CD4-positive, CD25-positive, alpha-beta regulatory T cell (primary cell): Measurements from ENCODE around the gene NPRL2. TPM values are rescaled to one million over a fixed set of nuclear protein-coding genes. Genes with fewer than 3 reads are reported as not detected.

Experiments used
- ATAC-seq, 2 donors: fragments of 150-1000 bp; cut with Tn5 transposase; one replicate each; pipeline ENCODE4 v1.10.0; 2021; ENCODE audit warnings: low read depth in 2 of 2, moderate number of reproducible peaks in 2 of 2, moderate library complexity in 1 of 2
- DNase-seq, 3 donors: peaks; one replicate each; pipeline versions ENCODE4 v3.0.0 to v3.0.0-alpha.2; 2012 to 2022; ENCODE audit warnings: mixed read lengths in 1 of 3
- H3K27ac ChIP-seq: one replicate; pipeline ENCODE4 v1.7.0; 2013; ENCODE audit warnings: mild to moderate bottlenecking, low read length; ENCODE audit not compliant: insufficient read depth, poor library complexity, severe bottlenecking
- H3K27me3 ChIP-seq: one replicate; pipeline ENCODE4 v1.7.0; 2013; ENCODE audit warnings: low read length; ENCODE audit not compliant: control insufficient read depth, insufficient read depth
- H3K36me3 ChIP-seq: one replicate; pipeline ENCODE4 v1.7.0; 2013; ENCODE audit warnings: mild to moderate bottlenecking, low read length, moderate library complexity; ENCODE audit not compliant: control insufficient read depth, insufficient read depth
- H3K4me1 ChIP-seq: 2 replicates; pipeline ENCODE4 v1.7.0; 2013; ENCODE audit warnings: mild to moderate bottlenecking, low read length; ENCODE audit not compliant: insufficient read depth, control insufficient read depth, poor library complexity, severe bottlenecking
- H3K4me3 ChIP-seq: one replicate; pipeline ENCODE4 v1.7.0; 2013; ENCODE audit warnings: low read depth, mild to moderate bottlenecking, low read length, moderate library complexity
- H3K9me3 ChIP-seq, 2 experiments: 1 replicate in 1 of 2; 2 replicates in 1 of 2; pipeline ENCODE4 v1.7.0; 2013; ENCODE audit warnings: low read length in 2 of 2, mild to moderate bottlenecking in 1 of 2, moderate library complexity in 1 of 2; ENCODE audit not compliant: control insufficient read depth in 2 of 2
- H3K27ac Mint-ChIP-seq, 3 donors: one replicate each; pipeline ENCODE4 v1.8.0; 2020 to 2022; ENCODE audit warnings: mild to moderate bottlenecking in 3 of 3, mixed read lengths in 3 of 3, moderate library complexity in 2 of 3
- H3K27me3 Mint-ChIP-seq: one replicate; pipeline ENCODE4 v1.8.0; 2022; ENCODE audit warnings: mild to moderate bottlenecking, mixed read lengths
- H3K36me3 Mint-ChIP-seq: one replicate; pipeline ENCODE4 v1.8.0; 2020; ENCODE audit warnings: mixed read lengths
- H3K4me1 Mint-ChIP-seq, 4 donors: one replicate each; pipeline ENCODE4 v1.8.0; 2020 to 2022; ENCODE audit warnings: mixed read lengths in 4 of 4, mild to moderate bottlenecking in 1 of 4
- H3K4me3 Mint-ChIP-seq, 4 donors: one replicate each; pipeline ENCODE4 v1.8.0; 2020 to 2022; ENCODE audit warnings: mild to moderate bottlenecking in 4 of 4, mixed read lengths in 4 of 4, moderate library complexity in 3 of 4
- H3K9me3 Mint-ChIP-seq, 7 donors: one replicate each; pipeline ENCODE4 v1.8.0; 2020 to 2022; ENCODE audit warnings: mixed read lengths in 7 of 7, mild to moderate bottlenecking in 3 of 7, moderate library complexity in 2 of 7
- polyA plus RNA-seq, 4 donors: library from polyadenylated mRNA; unstranded; fragments of 300-500 nt; fragmentation: Illumina TruSeq; gene quantifications; one replicate each; pipeline ENCODE4 v1.2.3, GENCODE V29; 2021
- total RNA-seq: library from RNA; stranded (reverse); gene quantifications from one replicate; pipeline ENCODE4 v1.2.3, GENCODE V29; 2022

NPRL2 gene
- total and polyA plus RNA-seq, 5 donors from 2014 or later = 30.1 to 51.8 (median 48.2) TPM

GRCh38 chr3:50378757-50379156 is 28.2 kb upstream of the NPRL2 start:
- Histone ChIP-seq H3K9me3 (no peaks in the 10 kb centered on the region), H3K36me3 (no peaks in the 10 kb centered on the region), H3K27ac (no peak overlapping the region), H3K27me3 (no peaks in the 10 kb centered on the region), H3K4me1 (no peaks in the 10 kb centered on the region), H3K4me3 (no peak overlapping the region)
- H3K27ac Mint-ChIP-seq = no peak overlapping the region
- no peaks in the 10 kb centered on the region for H3K36me3 Mint-ChIP-seq
- H3K4me3 Mint-ChIP-seq = no peak overlapping the region
- peaks cover 5% of the 10 kb centered on the region for H3K27me3 Mint-ChIP-seq
- H3K4me1 Mint-ChIP-seq = no peaks in the 10 kb centered on the region
- ATAC-seq (no peak), DNase-seq (no peak)
- H3K9me3 Mint-ChIP-seq = peaks cover 0 to 2% (median 0%) of the 10 kb centered on the region in 7 donors

- Mint-ChIP-seq H3K9me3 (peaks cover 0 to 2% (median 0%) of the 10 kb centered on the region in 7 donors), H3K4me1 (peaks cover 0 to 3% (median 0%) of the 10 kb centered on the region in 4 donors), H3K36me3 (no peaks in the 10 kb centered on the region), H3K27me3 (peaks cover 5% of the 10 kb centered on the region), H3K4me3 (no peak overlapping the region), H3K27ac (no peak overlapping the region)
- peaks cover 3% of the 10 kb centered on the region for H3K4me1 ChIP-seq
- no peaks in the 10 kb centered on the region for H3K9me3 ChIP-seq
- no peak overlapping the region for H3K27ac ChIP-seq
- H3K4me3 ChIP-seq = no peak overlapping the region
- H3K27me3 ChIP-seq = no peaks in the 10 kb centered on the region
- no peak for ATAC-seq
- DNase-seq = no peak
- H3K36me3 ChIP-seq = no peaks in the 10 kb centered on the region
These were observed 27.4 kb upstream of the NPRL2 start for GRCh38 chr3:50378024-50378423.

- H3K4me1 ChIP-seq = peaks cover 3% of the 10 kb centered on the region
- Mint-ChIP-seq H3K27ac (peak overlapping the region in 1 of 3 donors; percentile 35), H3K27me3 (peaks cover 17% of the 10 kb centered on the region), H3K4me1 (peaks cover 0 to 8% (median 0%) of the 10 kb centered on the region in 4 donors), H3K9me3 (peaks cover 0 to 4% (median 0%) of the 10 kb centered on the region in 7 donors), H3K36me3 (no peaks in the 10 kb centered on the region), H3K4me3 (no peak overlapping the region)
- no peak for DNase-seq
- ATAC-seq = no peak
- H3K27me3 ChIP-seq = no peaks in the 10 kb centered on the region
- no peaks in the 10 kb centered on the region for H3K36me3 ChIP-seq
- H3K27ac ChIP-seq = no peak overlapping the region
- no peak overlapping the region for H3K4me3 ChIP-seq
- no peaks in the 10 kb centered on the region for H3K9me3 ChIP-seq
These were observed 24.8 kb upstream of the NPRL2 start for GRCh38 chr3:50375258-50375931.

- Mint-ChIP-seq H3K4me3 (no peak overlapping the region), H3K36me3 (no peaks in the 10 kb centered on the region), H3K9me3 (peaks cover 0 to 4% (median 0%) of the 10 kb centered on the region in 7 donors), H3K27ac (no peak overlapping the region), H3K4me1 (peaks cover 0 to 8% (median 0%) of the 10 kb centered on the region in 4 donors), H3K27me3 (peaks cover 17% of the 10 kb centered on the region)
- Histone ChIP-seq H3K27ac (no peak overlapping the region), H3K27me3 (no peaks in the 10 kb centered on the region), H3K36me3 (no peaks in the 10 kb centered on the region), H3K4me3 (no peak overlapping the region), H3K4me1 (peaks cover 3% of the 10 kb centered on the region), H3K9me3 (no peaks in the 10 kb centered on the region)
- DNase-seq (no peak), ATAC-seq (no peak)
These were observed 24.0 kb upstream of the NPRL2 start for GRCh38 chr3:50374363-50375257.

GRCh38 chr3:50373146-50374051 is 22.8 kb upstream of the NPRL2 start:
- Mint-ChIP-seq H3K27ac (peak overlapping the region in 1 of 3 donors; percentile 56), H3K36me3 (no peaks in the 10 kb centered on the region), H3K4me1 (peaks cover 0 to 17% (median 0%) of the 10 kb centered on the region in 4 donors), H3K4me3 (no peak overlapping the region), H3K27me3 (peaks cover 17% of the 10 kb centered on the region), H3K9me3 (peaks cover 0 to 4% (median 0%) of the 10 kb centered on the region in 7 donors)
- no peak overlapping the region for H3K27ac ChIP-seq
- H3K27me3 ChIP-seq = no peaks in the 10 kb centered on the region
- H3K36me3 ChIP-seq = no peaks in the 10 kb centered on the region
- no peak for ATAC-seq
- no peaks in the 10 kb centered on the region for H3K9me3 ChIP-seq
- H3K4me1 ChIP-seq = peaks cover 3% of the 10 kb centered on the region
- no peak for DNase-seq
- no peak overlapping the region for H3K4me3 ChIP-seq

- no peak overlapping the region for H3K4me3 ChIP-seq
- Mint-ChIP-seq H3K36me3 (no peaks in the 10 kb centered on the region), H3K27ac (no peak overlapping the region), H3K9me3 (peaks cover 0 to 4% (median 0%) of the 10 kb centered on the region in 7 donors), H3K4me1 (peaks cover 0 to 22% (median under 1%) of the 10 kb centered on the region in 4 donors), H3K27me3 (peaks cover 17% of the 10 kb centered on the region), H3K4me3 (no peak overlapping the region)
- H3K4me1 ChIP-seq = peaks cover 7% of the 10 kb centered on the region
- no peaks in the 10 kb centered on the region for H3K27me3 ChIP-seq
- H3K9me3 ChIP-seq = no peaks in the 10 kb centered on the region
- H3K36me3 ChIP-seq = no peaks in the 10 kb centered on the region
- H3K27ac ChIP-seq = no peak overlapping the region
- no peak for DNase-seq
- no peak for ATAC-seq
These were observed 21.8 kb upstream of the NPRL2 start for GRCh38 chr3:50372349-50372748.

- no peaks in the 10 kb centered on the region for H3K27me3 ChIP-seq
- no peak overlapping the region for H3K27ac ChIP-seq
- Mint-ChIP-seq H3K27me3 (peaks cover 17% of the 10 kb centered on the region), H3K9me3 (peaks cover 0 to 2% (median 0%) of the 10 kb centered on the region in 7 donors), H3K4me3 (no peak overlapping the region), H3K36me3 (no peaks in the 10 kb centered on the region), H3K4me1 (peaks cover 0 to 33% (median 4%) of the 10 kb centered on the region in 4 donors), H3K27ac (peak overlapping the region in 1 of 3 donors; percentile 54)
- DNase-seq (no peak), ATAC-seq (no peak)
- H3K9me3 ChIP-seq = no peaks in the 10 kb centered on the region
- peaks cover 19% of the 10 kb centered on the region for H3K4me1 ChIP-seq
- H3K4me3 ChIP-seq = no peak overlapping the region
- no peaks in the 10 kb centered on the region for H3K36me3 ChIP-seq
These were observed 20.6 kb upstream of the NPRL2 start for GRCh38 chr3:50371133-50371685.
